Measurements from ENCODE around the gene FOXN1.

Gene FOXN1

DNA sequence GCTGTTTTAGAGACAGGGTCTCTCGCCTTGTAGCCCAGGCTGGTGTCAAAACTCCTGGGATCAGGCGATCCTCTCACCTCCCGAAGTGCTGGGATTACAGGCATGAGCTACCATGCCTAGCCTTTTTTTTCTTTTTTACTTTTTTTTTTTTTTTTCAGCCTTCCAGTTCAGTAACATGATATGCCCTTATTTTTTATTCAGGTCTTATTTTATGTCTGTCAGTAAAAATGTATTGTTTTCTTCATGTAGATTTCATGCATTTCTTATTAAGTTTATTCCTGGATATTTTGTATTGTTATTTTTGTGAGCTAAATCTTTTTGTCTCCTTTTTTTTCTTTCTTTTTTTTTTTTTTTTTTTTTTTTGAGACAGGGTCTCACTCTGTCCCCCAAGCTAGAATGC, 2.7 kb upstream of the FOXN1 start:
- Histone ChIP-seq H3K9me3 (ENCODE audit: low read depth, low read length) (no peaks in the 10 kb centered on the region), H3K9ac (ENCODE audit: insufficient read length) (no peak overlapping the region), H3K36me3 (ENCODE audit: insufficient read depth, low read length) (no peaks in the 10 kb centered on the region), H3K27ac (no peak overlapping the region), H3K4me3 (no peak overlapping the region)
- TF ChIP-seq FOXP2 (optimal IDR thresholded peaks at IDR 0.05; ENCODE audit: control extremely low read depth, extremely low read length, insufficient read depth), result no peak
- TF ChIP-seq EZH2 (IDR thresholded peaks at IDR 0.05), result no peak
- TF ChIP-seq POLR2AphosphoS5 (IDR thresholded peaks at IDR 0.05; ENCODE audit: borderline replicate concordance, low read depth, low read length), result no peak
- DNase-seq (ENCODE audit: low read depth, low spot score), result no peak

DNA sequence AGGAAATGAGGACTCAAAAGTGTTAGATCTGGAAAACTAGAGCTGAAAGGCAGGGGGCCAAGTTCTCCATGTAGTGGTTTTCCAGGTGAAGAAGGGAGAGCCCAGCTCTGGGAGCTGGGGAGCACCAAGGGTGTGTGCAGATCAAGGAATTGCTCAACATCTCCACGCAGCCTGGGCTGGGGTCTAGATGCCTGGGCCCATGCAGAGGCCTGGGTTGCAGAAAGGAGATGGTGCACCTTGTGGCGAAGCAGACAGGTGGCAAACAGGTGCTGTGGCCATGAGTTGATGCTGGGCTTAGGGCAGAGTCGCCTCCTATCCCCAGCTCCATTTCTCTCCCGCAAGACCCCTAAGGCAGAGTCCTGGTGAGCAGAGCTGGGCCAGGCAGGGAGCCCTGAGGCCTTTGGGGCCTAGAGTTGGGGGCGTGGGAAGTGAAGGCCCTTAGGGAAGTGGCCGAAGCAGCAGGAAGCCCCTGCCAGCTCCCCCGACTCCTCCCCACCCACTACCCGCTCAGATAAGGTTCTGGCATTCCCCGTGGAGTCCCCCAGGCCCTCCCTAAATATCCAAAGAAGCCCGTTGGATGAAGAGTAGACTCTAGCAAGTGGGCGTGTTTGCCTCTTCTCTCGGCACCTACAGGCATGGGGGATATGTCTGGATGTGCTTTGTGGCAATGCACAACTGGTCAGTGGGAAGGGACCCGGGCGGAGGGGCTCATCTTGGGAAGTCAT, 777 bp downstream of the FOXN1 start:
- no peak overlapping the region for H3K4me3 ChIP-seq
- H3K27ac ChIP-seq, result no peak overlapping the region
- H3K9me3 ChIP-seq (ENCODE audit: low read depth, low read length), result no peaks in the 10 kb centered on the region
- TF ChIP-seq EZH2 (IDR thresholded peaks at IDR 0.05) (no peak), POLR2AphosphoS5 (IDR thresholded peaks at IDR 0.05; ENCODE audit: borderline replicate concordance, low read depth, low read length) (no peak), FOXP2 (optimal IDR thresholded peaks at IDR 0.05; ENCODE audit: control extremely low read depth, extremely low read length, insufficient read depth) (no peak)
- no peak overlapping the region for H3K9ac ChIP-seq (ENCODE audit: insufficient read length)
- no peaks in the 10 kb centered on the region for H3K36me3 ChIP-seq (ENCODE audit: insufficient read depth, low read length)
- no peak for DNase-seq (ENCODE audit: low read depth, low spot score)

DNA sequence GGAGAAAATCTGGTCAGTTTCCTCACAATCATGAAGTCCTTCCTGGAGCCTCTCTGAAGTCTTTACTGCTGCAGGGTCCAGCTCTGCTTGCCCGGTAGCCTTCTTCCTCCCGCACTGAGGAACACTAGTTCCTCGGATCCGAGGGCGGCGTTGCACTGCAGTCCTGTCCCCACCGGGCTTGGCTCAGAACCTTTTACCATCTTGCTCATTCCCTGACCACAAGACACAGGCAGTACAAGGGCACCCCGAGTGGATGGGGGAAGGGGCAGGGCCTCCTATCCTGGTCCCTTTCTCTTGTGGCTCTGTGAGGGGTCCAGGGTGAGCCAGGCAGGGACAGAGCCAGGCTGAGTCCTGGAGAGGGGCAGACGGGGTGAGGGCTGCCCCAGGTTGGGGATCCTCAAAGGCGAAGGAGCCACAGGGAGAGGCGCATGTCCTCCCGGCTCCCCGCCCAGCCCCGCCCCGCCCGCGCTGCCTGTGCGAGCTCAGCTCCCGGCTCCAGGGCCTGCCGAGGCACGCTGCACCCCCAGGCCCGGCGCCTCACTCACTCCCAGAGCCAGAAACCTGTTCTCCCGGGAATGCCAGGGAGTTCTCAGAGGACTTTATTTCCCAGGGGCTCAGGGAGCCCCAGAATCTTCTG, 1.5 kb downstream of the FOXN1 start:
- no peak for DNase-seq (ENCODE audit: low read depth, low spot score)
- Histone ChIP-seq H3K36me3 (ENCODE audit: insufficient read depth, low read length) (no peaks in the 10 kb centered on the region), H3K9me3 (ENCODE audit: low read depth, low read length) (no peaks in the 10 kb centered on the region), H3K4me3 (no peak overlapping the region), H3K27ac (no peak overlapping the region), H3K9ac (ENCODE audit: insufficient read length) (no peak overlapping the region)
- TF ChIP-seq EZH2 (IDR thresholded peaks at IDR 0.05) (no peak), POLR2AphosphoS5 (IDR thresholded peaks at IDR 0.05; ENCODE audit: borderline replicate concordance, low read depth, low read length) (no peak), FOXP2 (optimal IDR thresholded peaks at IDR 0.05; ENCODE audit: control extremely low read depth, extremely low read length, insufficient read depth) (no peak)

DNA sequence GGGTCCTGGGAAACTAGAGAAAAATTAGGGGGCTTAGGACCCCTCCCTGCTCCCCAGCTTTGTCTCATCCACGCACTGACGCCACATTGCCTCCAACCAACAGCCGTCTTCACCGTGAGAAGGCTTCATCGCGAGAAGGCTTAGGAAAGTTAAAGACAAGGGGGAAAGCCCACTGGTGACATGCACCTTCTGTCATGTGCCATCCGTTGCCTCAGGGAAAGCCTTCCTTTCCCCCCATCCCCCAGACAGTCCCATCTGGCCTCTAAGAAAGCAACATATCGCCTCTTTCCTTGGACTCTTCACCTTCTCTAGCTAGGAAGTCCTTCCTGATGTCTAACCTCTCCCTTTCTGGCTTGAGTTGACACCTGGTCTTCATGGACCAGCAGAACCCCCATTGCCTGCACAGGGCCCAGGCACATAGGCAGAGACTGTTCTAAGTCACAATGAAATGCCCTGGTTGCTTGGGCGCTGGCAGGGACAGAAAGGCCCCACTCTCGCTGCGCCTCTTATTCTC, 2.1 kb downstream of the FOXN1 start:
- no peak for DNase-seq (ENCODE audit: low read depth, low spot score)
- no peak overlapping the region for H3K27ac ChIP-seq
- H3K9me3 ChIP-seq (ENCODE audit: low read depth, low read length), result no peaks in the 10 kb centered on the region
- H3K9ac ChIP-seq (ENCODE audit: insufficient read length), result no peak overlapping the region
- TF ChIP-seq EZH2 (IDR thresholded peaks at IDR 0.05) (no peak), POLR2AphosphoS5 (IDR thresholded peaks at IDR 0.05; ENCODE audit: borderline replicate concordance, low read depth, low read length) (no peak), FOXP2 (optimal IDR thresholded peaks at IDR 0.05; ENCODE audit: control extremely low read depth, extremely low read length, insufficient read depth) (no peak)
- H3K36me3 ChIP-seq (ENCODE audit: insufficient read depth, low read length), result no peaks in the 10 kb centered on the region
- H3K4me3 ChIP-seq, result no peak overlapping the region

DNA sequence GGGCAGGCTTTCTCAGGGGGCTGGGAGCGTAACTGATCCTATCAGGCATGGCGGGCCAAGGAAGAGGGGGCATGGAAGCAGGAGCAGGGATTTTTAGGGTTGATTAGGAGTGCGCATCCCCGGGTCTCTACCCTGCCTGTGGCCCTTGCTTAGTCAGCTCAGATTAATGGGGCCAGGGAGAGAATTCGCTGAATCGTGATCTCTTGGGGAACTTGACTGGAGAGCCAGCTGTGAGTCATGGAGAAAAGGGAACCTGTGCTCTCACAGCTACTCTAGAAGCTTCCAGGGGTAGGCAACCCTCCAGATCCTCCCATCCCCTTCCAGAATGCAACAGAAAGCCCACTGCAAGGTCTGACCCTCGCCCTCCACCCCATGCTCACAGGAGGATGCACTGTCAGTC, 3.6 kb downstream of the FOXN1 start:
- no peak for DNase-seq (ENCODE audit: low read depth, low spot score)
- Histone ChIP-seq H3K36me3 (ENCODE audit: insufficient read depth, low read length) (no peaks in the 10 kb centered on the region), H3K9ac (ENCODE audit: insufficient read length) (no peak overlapping the region), H3K9me3 (ENCODE audit: low read depth, low read length) (no peaks in the 10 kb centered on the region), H3K4me3 (no peak overlapping the region), H3K27ac (no peak overlapping the region)
- TF ChIP-seq POLR2AphosphoS5 (IDR thresholded peaks at IDR 0.05; ENCODE audit: borderline replicate concordance, low read depth, low read length) (no peak), FOXP2 (optimal IDR thresholded peaks at IDR 0.05; ENCODE audit: control extremely low read depth, extremely low read length, insufficient read depth) (no peak), EZH2 (IDR thresholded peaks at IDR 0.05) (no peak)

DNA sequence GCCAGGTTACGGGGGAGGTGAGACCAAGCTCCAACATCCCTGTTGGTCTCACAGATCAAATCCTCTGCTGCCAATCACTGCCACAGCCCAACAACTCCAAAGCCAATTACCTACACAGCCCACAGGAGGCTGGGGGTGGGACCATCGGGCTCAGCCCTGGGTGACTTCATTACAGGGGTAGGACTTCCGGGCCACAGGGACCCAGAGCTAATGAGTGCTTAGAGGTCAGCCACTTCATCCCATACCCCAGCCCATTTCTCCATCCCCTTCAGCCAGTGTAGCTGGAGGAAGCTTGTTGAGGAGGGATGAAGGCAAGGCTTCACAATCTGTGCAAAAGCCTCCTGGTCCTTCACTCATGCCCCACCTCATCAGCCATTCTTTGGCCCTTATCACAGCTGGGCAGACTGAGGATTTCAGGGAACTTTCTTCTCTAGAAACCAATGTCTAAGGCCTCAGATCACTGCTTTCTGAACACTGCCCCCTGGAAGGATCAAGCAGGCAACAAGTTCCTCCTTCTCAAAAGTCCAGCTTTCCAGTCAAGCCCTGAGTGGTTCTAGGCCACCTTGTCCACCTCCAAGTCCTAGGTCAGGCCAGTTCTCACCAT, 5.8 kb downstream of the FOXN1 start:
- Histone ChIP-seq H3K9me3 (ENCODE audit: low read depth, low read length) (no peaks in the 10 kb centered on the region), H3K4me3 (no peak overlapping the region), H3K9ac (ENCODE audit: insufficient read length) (no peak overlapping the region), H3K36me3 (ENCODE audit: insufficient read depth, low read length) (no peaks in the 10 kb centered on the region), H3K27ac (no peak overlapping the region)
- TF ChIP-seq EZH2 (IDR thresholded peaks at IDR 0.05) (no peak), FOXP2 (optimal IDR thresholded peaks at IDR 0.05; ENCODE audit: control extremely low read depth, extremely low read length, insufficient read depth) (no peak), POLR2AphosphoS5 (IDR thresholded peaks at IDR 0.05; ENCODE audit: borderline replicate concordance, low read depth, low read length) (no peak)
- no peak for DNase-seq (ENCODE audit: low read depth, low spot score)

DNA sequence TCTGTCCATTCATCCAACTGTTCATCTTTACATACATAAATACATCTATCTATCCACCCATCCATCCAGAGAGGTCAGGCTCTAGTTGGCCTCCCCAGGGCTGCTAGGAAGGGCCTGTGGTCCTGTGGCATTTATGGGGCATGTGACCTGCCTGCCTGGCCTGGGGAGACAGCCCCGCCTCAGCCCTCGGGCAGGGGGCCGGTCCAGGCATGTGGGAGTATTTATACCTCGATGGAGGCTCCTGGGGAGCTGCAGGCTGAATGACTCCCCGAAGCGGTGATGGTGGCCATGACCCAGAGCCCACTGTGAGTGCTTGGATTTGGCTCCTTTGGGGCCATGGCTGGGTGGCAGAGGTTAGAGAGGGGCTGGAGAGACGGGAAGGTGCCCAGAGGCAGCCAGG, 7.3 kb downstream of the FOXN1 start:
- Histone ChIP-seq H3K9me3 (ENCODE audit: low read depth, low read length) (no peaks in the 10 kb centered on the region), H3K4me3 (no peak overlapping the region)
- TF ChIP-seq EZH2 (IDR thresholded peaks at IDR 0.05), result no peak
- TF ChIP-seq FOXP2 (optimal IDR thresholded peaks at IDR 0.05; ENCODE audit: control extremely low read depth, extremely low read length, insufficient read depth), result no peak
- no peak for TF ChIP-seq POLR2AphosphoS5 (IDR thresholded peaks at IDR 0.05; ENCODE audit: borderline replicate concordance, low read depth, low read length)

DNA sequence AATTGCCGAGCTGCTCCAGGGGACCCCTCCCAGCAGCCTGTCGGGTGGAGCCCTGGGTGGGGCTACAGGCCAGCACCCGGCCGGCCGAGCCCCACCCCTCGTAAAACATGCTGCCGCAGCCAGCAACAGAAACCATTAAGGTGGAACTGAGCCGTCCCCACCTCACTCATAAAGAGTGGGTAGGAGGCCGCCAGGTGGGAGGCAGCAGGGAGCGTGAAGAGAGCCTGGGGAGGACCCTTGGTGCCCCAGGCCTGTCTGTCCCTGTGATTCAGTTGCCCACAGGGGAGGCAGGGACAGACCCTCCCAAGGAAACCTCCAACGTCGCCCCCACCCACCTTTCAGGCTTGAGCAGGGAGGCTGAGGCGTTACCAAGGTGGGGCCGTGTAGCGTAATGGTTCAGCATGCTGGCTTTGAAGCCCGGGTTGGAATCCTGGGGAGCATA, 8.4 kb downstream of the FOXN1 start:
- H3K9ac ChIP-seq (ENCODE audit: insufficient read length), result no peak overlapping the region
- DNase-seq (ENCODE audit: low read depth, low spot score), result no peak
- H3K36me3 ChIP-seq (ENCODE audit: insufficient read depth, low read length), result no peaks in the 10 kb centered on the region
- TF ChIP-seq POLR2AphosphoS5 (IDR thresholded peaks at IDR 0.05; ENCODE audit: borderline replicate concordance, low read depth, low read length) (no peak), FOXP2 (optimal IDR thresholded peaks at IDR 0.05; ENCODE audit: control extremely low read depth, extremely low read length, insufficient read depth) (no peak), EZH2 (IDR thresholded peaks at IDR 0.05) (no peak)
- H3K27ac ChIP-seq, result no peak overlapping the region
- H3K9me3 ChIP-seq (ENCODE audit: low read depth, low read length), result no peaks in the 10 kb centered on the region
- no peak overlapping the region for H3K4me3 ChIP-seq

More for the DNA sequence above, 7.3 kb downstream of the FOXN1 start:
- Histone ChIP-seq H3K27ac (no peak overlapping the region), H3K9ac (ENCODE audit: insufficient read length) (no peak overlapping the region), H3K36me3 (ENCODE audit: insufficient read depth, low read length) (no peaks in the 10 kb centered on the region)
- DNase-seq (ENCODE audit: low read depth, low spot score), result no peak

Measured in SK-N-MC (cell line).